NCI-H1436 treated with DMSO at 0.1 percent for 48 hours (cell line): ENCODE results near the gene CLDN24.
A peak's percentile ranks its signal among the peaks of the same experiment; 100 is the strongest.

Source experiments
- DNase-seq: peaks from one replicate; lab custom pipeline; 2025; lab: John Stamatoyannopoulos, UW

CLDN24 gene

GRCh38 chr4:183321079-183321478 is 1.1 kb downstream of the CLDN24 start:
- DNase-seq: no peak

- DNase-seq: no peak
Observed at GRCh38 chr4:183320211-183321059, 1.8 kb downstream of the CLDN24 start, which contains the start of gene CLDN22. Gene CLDN22 (minus strand): TSS chr4:183320276. CDS start chr4:183320218, 58 bp downstream.

- DNase-seq: no peak
Observed at GRCh38 chr4:183318656-183319055, 3.6 kb downstream of the CLDN24 start.

GRCh38 chr4:183314806-183315205 is 7.4 kb downstream of the CLDN24 start:
- DNase-seq: no peak

GRCh38 chr4:183314336-183314735 is 7.9 kb downstream of the CLDN24 start:
- no peak for DNase-seq

GRCh38 chr4:183312841-183313240 is 9.4 kb downstream of the CLDN24 start:
- DNase-seq: no peak

- DNase-seq: peak; percentile 28
Observed at GRCh38 chr4:183306811-183307210, 15.4 kb downstream of the CLDN24 start.

- DNase-seq: no peak
Observed at GRCh38 chr4:183304538-183304937, 17.7 kb downstream of the CLDN24 start.

- no peak for DNase-seq
Observed at GRCh38 chr4:183304067-183304466, 18.2 kb downstream of the CLDN24 start.

GRCh38 chr4:183303301-183303700 is 18.9 kb downstream of the CLDN24 start:
- DNase-seq: no peak

GRCh38 chr4:183300655-183301054 is 21.6 kb downstream of the CLDN24 start:
- DNase-seq: no peak

GRCh38 chr4:183300070-183300469 is 22.2 kb downstream of the CLDN24 start:
- DNase-seq: no peak

- DNase-seq: no peak
Observed at GRCh38 chr4:183299464-183299863, 22.8 kb downstream of the CLDN24 start.

- DNase-seq: no peak
Observed at GRCh38 chr4:183297675-183298074, 24.6 kb downstream of the CLDN24 start.

GRCh38 chr4:183295711-183296110 is 26.5 kb downstream of the CLDN24 start:
- DNase-seq: no peak

GRCh38 chr4:183291070-183291469 is 31.2 kb downstream of the CLDN24 start:
- no peak for DNase-seq

- no peak for DNase-seq
Observed at GRCh38 chr4:183289688-183290087, 32.5 kb downstream of the CLDN24 start.

GRCh38 chr4:183288955-183289354 is 33.3 kb downstream of the CLDN24 start:
- DNase-seq: no peak

GRCh38 chr4:183287677-183288076 is 34.5 kb downstream of the CLDN24 start:
- DNase-seq: no peak

GRCh38 chr4:183287309-183287659 is 34.9 kb downstream of the CLDN24 start:
- DNase-seq: no peak

- DNase-seq: no peak
Observed at GRCh38 chr4:183286590-183287308, 35.5 kb downstream of the CLDN24 start.

- DNase-seq: no peak
Observed at GRCh38 chr4:183285886-183286285, 36.3 kb downstream of the CLDN24 start.

- no peak for DNase-seq
Observed at GRCh38 chr4:183284965-183285364, 37.3 kb downstream of the CLDN24 start.
